Tibial nerve (tissue), 4 donors: ENCODE results near the gene ARAP1. TPM values are rescaled to one million over a fixed set of nuclear protein-coding genes. Genes with fewer than 3 reads are reported as not detected.

Source experiments
- DNase-seq, 2 donors: peaks; one replicate each; pipeline ENCODE4 v3.0.0-alpha.2; 2019; ENCODE audit warnings: low spot score in 2 of 2
- H3K27ac ChIP-seq, 4 donors: fragments of 200-600 bp; sonication (generic) in 3 of 4; one replicate each; pipeline ENCODE4 v1.5.1; 2017 to 2019; ENCODE audit warnings: mild to moderate bottlenecking in 1 of 4
- H3K27me3 ChIP-seq, 2 donors: fragments of 200-600 bp; sonication (generic) in 1 of 2; one replicate each; pipeline versions ENCODE4 v1.5.1 to v1.6.0; 2017 to 2019
- H3K36me3 ChIP-seq, 3 donors: fragments of 200-600 bp; sonication (generic); one replicate each; pipeline ENCODE4 v1.5.1; 2018 to 2019
- H3K4me1 ChIP-seq, 4 donors: fragments of 200-600 bp; sonication (generic) in 3 of 4; one replicate each; pipeline ENCODE4 v1.5.1; 2017 to 2019
- H3K4me3 ChIP-seq, 4 donors: fragments of 200-600 bp; sonication (generic) in 3 of 4; one replicate each; pipeline ENCODE4 v1.5.1; 2017 to 2019; ENCODE audit warnings: mild to moderate bottlenecking in 1 of 4, moderate library complexity in 1 of 4
- H3K9me3 ChIP-seq, 4 donors: fragments of 200-600 bp; sonication (generic) in 3 of 4; one replicate each; pipeline ENCODE4 v1.5.1; 2017 to 2019
- EP300 ChIP-seq, 2 donors: sonication (generic); formaldehyde crosslinking; IDR thresholded peaks; one replicate each; pipeline ENCODE4 v1.6.1; 2017; ENCODE audit warnings: antibody characterized with exemption in 2 of 2, mild to moderate bottlenecking in 1 of 2
- POLR2A ChIP-seq, 2 donors: fragments of 450-650 bp; IDR thresholded peaks; one replicate each; pipeline ENCODE4 v1.6.1; 2017; ENCODE audit warnings: antibody characterized with exemption in 2 of 2, mild to moderate bottlenecking in 2 of 2, moderate library complexity in 2 of 2
- WGBS, 2 donors: methylation state at CpG; one replicate each; pipeline ENCODE4 v1.1.5; 2018; 5-methylcytosine and 5-hydroxymethylcytosine counted together
- total RNA-seq, 4 donors: library from RNA; depleted of rRNA; stranded (reverse); fragments of >200 nt; gene quantifications; one replicate each; pipeline ENCODE4 v1.1.0, GENCODE V29; 2016
- TF ChIP-seq, protein P1 (sequence below), 5 experiments: fragments of 200-600 bp in 3 of 5; fragments of 450-650 bp in 2 of 5; sonication (generic) in 3 of 5; IDR thresholded peaks; one replicate each; pipeline ENCODE4 v1.5.1; 2016 to 2019; ENCODE audit warnings: antibody characterized with exemption in 5 of 5, mild to moderate bottlenecking in 3 of 5, moderate library complexity in 2 of 5

Gene ARAP1
- total RNA-seq, 4 donors from 2014 or later, result 104 to 151 (median 149) TPM

DNA sequence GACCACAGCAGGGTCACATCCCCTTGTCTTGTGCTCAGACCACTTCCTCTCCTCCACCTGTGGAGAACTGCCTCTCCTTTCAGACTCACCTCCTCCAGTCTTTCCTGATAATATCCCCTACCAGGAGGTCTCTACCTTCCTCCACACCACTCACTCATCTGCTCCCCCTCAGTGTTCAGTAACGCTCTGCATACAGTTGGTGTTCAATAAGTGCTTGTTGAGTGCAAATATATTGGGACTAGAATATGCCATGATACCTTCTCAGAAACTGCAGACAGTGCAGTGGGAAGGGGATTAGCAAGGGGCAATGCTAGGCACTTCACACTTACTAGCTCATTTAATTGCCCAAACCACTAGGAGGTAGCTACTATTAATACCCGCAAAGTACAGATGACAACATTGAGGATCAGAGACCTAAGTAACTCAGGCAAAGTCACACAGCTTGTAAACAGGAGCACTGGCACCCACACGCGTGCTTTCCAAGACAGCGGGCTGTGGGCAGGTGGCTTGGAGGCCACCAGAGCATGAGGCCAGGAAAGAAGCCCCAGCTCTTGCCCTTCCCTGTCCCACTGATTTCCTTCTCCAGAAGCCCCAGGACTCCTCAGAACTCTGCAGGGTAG lies 69.9 kb downstream of the ARAP1 start:
- Histone ChIP-seq H3K4me3 (no peak overlapping the region), H3K27me3 (peaks cover 0 to 20% of the 10 kb centered on the region in 2 donors), H3K36me3 (peaks cover 0 to 24% (median under 1%) of the 10 kb centered on the region in 3 donors), H3K9me3 (no peaks in the 10 kb centered on the region), H3K27ac (no peak overlapping the region), H3K4me1 (peaks cover 0 to 52% (median 18%) of the 10 kb centered on the region in 4 donors)
- TF ChIP-seq POLR2A (IDR thresholded peaks at IDR 0.05), result no peak
- TF ChIP-seq, protein P1, sequence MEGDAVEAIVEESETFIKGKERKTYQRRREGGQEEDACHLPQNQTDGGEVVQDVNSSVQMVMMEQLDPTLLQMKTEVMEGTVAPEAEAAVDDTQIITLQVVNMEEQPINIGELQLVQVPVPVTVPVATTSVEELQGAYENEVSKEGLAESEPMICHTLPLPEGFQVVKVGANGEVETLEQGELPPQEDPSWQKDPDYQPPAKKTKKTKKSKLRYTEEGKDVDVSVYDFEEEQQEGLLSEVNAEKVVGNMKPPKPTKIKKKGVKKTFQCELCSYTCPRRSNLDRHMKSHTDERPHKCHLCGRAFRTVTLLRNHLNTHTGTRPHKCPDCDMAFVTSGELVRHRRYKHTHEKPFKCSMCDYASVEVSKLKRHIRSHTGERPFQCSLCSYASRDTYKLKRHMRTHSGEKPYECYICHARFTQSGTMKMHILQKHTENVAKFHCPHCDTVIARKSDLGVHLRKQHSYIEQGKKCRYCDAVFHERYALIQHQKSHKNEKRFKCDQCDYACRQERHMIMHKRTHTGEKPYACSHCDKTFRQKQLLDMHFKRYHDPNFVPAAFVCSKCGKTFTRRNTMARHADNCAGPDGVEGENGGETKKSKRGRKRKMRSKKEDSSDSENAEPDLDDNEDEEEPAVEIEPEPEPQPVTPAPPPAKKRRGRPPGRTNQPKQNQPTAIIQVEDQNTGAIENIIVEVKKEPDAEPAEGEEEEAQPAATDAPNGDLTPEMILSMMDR (IDR thresholded peaks at IDR 0.05), result no peak
- TF ChIP-seq EP300 (IDR thresholded peaks at IDR 0.05), result no peak
- no peak for DNase-seq
- 73 to 80% methylated on average over 5 of the region's 5 CpGs for WGBS, 2 donors

DNA sequence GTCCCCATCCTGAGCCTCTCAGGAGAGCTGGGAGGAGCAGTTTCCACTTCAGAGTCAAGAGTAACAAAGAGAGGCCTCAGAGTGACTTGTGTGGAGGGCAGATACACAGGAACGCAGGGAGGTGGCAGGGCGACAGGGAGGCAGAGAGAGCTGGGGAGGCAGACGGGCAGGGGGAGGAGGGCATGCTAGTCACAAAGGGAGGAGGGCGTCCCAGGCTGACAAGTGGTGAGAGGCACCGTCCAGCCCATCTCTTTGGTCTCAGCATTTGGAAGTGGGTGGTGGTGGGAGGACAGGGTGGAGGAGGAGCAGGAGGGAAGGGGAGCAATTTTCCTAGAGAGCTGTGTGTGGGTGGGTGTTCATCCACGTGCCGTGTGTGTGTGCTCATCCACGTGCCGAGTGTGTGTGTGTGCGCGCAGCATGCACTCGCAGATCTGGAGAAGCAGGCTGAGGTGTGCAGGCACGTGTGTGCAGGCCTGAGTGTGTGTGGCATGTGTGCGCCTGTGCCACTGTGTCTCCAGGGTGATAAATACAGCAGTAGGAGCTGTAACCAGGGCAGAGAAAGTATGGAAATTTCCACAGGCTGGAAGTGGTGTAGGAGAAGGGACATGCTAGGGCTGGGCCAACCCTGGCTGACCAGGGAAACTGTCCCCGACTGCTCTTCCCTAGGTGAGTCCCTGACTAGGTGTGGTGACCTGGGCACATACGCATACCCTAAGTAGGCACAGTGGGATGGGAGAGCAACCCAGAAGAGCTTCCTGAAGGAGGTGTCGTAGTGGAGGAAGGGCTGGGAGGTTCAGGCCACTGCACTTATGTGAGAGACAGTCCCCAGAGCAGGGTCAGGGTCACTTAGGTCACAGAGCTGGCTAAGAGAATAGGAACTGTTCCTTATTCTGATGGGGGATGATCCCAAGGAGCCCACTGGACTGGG lies 70.7 kb downstream of the ARAP1 start:
- Histone ChIP-seq H3K27ac (no peak overlapping the region), H3K4me3 (no peak overlapping the region), H3K4me1 (peaks cover 0 to 51% (median 17%) of the 10 kb centered on the region in 4 donors), H3K9me3 (no peaks in the 10 kb centered on the region), H3K36me3 (peaks cover 0 to 16% (median 0%) of the 10 kb centered on the region in 3 donors), H3K27me3 (peaks cover 0 to 29% of the 10 kb centered on the region in 2 donors)
- WGBS, 2 donors, result 35 to 38% methylated on average over 17 of the region's 17 CpGs
- TF ChIP-seq POLR2A (IDR thresholded peaks at IDR 0.05) (no peak), EP300 (IDR thresholded peaks at IDR 0.05) (no peak)
- TF ChIP-seq, protein P1 (IDR thresholded peaks at IDR 0.05), result no peak
- no peak for DNase-seq

DNA sequence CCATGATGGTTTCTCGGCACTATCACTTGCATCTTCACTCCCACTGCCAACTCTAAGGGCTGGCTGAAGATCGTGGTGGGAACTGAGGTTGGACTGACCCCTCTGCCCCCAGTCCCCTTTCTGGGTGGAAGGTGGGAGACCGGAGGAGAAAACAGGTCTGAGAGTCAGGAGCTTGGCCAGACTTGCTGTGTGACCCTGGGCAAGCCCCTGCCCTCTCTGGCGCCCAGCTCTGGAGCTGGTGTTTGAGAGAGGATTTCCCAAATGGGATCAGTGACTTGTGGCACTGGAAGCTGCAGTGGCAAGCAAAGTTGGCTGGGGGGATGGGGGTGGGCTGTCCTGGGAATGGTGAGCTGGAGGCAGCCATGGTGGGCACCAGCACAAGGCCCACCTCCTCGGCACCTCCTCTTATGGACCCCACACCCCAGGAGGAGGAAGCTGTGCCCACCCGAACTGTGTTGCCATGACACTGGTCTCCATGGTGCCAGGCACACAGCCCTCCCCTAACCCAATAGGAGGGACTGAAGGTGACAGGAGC lies 71.5 kb downstream of the ARAP1 start:
- H3K4me1 ChIP-seq, result peaks cover 0 to 47% (median 15%) of the 10 kb centered on the region in 4 donors
- no peak overlapping the region for H3K4me3 ChIP-seq
- no peak overlapping the region for H3K27ac ChIP-seq
- WGBS, 2 donors, result 53 to 78% methylated on average over 5 to 6 of the region's 6 CpGs
- no peaks in the 10 kb centered on the region for H3K9me3 ChIP-seq
- TF ChIP-seq, protein P1 (IDR thresholded peaks at IDR 0.05), result no peak
- TF ChIP-seq POLR2A (IDR thresholded peaks at IDR 0.05), result no peak
- TF ChIP-seq EP300 (IDR thresholded peaks at IDR 0.05), result no peak
- H3K27me3 ChIP-seq, result peaks cover 2 to 37% of the 10 kb centered on the region in 2 donors
- no peak for DNase-seq
- H3K36me3 ChIP-seq, result peaks cover 0 to 8% (median 0%) of the 10 kb centered on the region in 3 donors

DNA sequence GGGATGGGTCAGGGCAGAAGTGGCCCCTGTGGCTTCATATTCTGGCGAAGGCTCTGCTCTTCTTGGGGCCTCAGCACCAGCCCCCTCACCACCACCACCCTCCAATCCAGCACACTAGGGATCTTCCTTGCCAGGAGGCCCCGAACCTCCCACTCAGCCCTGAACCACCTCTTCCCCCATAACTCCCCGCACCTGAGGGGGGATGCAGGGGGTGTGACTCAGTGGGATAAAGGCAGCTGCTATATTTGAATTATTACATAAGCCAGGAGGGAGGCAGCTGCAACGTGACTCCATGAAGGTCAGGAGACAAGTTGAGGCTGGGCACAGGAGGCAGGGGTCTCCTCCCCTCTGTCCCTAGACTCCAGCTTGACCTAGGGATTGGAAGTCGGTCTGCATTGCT lies 72.3 kb downstream of the ARAP1 start:
- Histone ChIP-seq H3K4me1 (peaks cover 0 to 38% (median 13%) of the 10 kb centered on the region in 4 donors), H3K27me3 (peaks cover 2 to 45% of the 10 kb centered on the region in 2 donors), H3K4me3 (no peak overlapping the region), H3K27ac (no peak overlapping the region), H3K9me3 (no peaks in the 10 kb centered on the region), H3K36me3 (no peaks in the 10 kb centered on the region)
- no peak for DNase-seq
- TF ChIP-seq POLR2A (IDR thresholded peaks at IDR 0.05) (no peak), EP300 (IDR thresholded peaks at IDR 0.05) (no peak)
- TF ChIP-seq, protein P1 (IDR thresholded peaks at IDR 0.05), result no peak
- 56 to 64% methylated on average over 5 of the region's 5 CpGs for WGBS, 2 donors
